Colonic mucosa (tissue), 4 donors: Measurements from ENCODE around the gene C19orf25. TPM values are rescaled to one million over a fixed set of nuclear protein-coding genes. Genes with fewer than 3 reads are reported as not detected.
"Not testable (repeated sequence)": the region's sequence is repeated elsewhere in the genome, so short reads cannot be mapped to it uniquely, and the experiment has no call there.

Experiments used
- DNase-seq: peaks from one replicate; pipeline ENCODE4 v3.0.0-alpha.2; 2020
- H3K27ac ChIP-seq: fragments of 200-600 bp; one replicate; pipeline ENCODE4 v1.8.0; 2021
- H3K27me3 ChIP-seq: fragments of 200-600 bp; one replicate; pipeline ENCODE4 v1.8.0; 2021
- H3K36me3 ChIP-seq: fragments of 200-600 bp; one replicate; pipeline ENCODE4 v1.8.0; 2021
- H3K4me1 ChIP-seq: fragments of 200-600 bp; one replicate; pipeline ENCODE4 v1.8.0; 2021; ENCODE audit warnings: mild to moderate bottlenecking
- H3K4me3 ChIP-seq: fragments of 200-600 bp; one replicate; pipeline ENCODE4 v1.8.0; 2021
- H3K9ac ChIP-seq, 2 donors: one replicate each; pipeline ENCODE4 v1.7.0; 2013; ENCODE audit warnings: control low read depth in 2 of 2, low read depth in 2 of 2, low read length in 2 of 2
- H3K9me3 ChIP-seq: fragments of 200-600 bp; one replicate; pipeline ENCODE4 v1.8.0; 2021
- CTCF ChIP-seq: fragments of 200-600 bp; IDR thresholded peaks from one replicate; pipeline ENCODE4 v1.8.0; 2022; ENCODE audit warnings: antibody characterized with exemption, mild to moderate bottlenecking
- intact Hi-C: fragments of 100-400 bp; cut with DNase I; formaldehyde crosslinking; loops from one replicate; pipeline ENCODE4 v1.14.1; 2022
- total RNA-seq, 2 donors: library from RNA; stranded (reverse); fragmentation: NEBNext Ultra II Directional in 1 of 2; extraction: Animal tissue kit (Norgen Biotek cat#: 25700) in 1 of 2; gene quantifications; one replicate each; pipeline ENCODE4 v1.2.1, GENCODE V29; 2021
- donor health status: healthy.
- donor health status: DM: no; HTN: no; CAD: no.
- donor health status: DM: no; HTN: no; CAD: no.

C19orf25 gene
- total RNA-seq, 2 donors from 2014 or later: 27.3 to 46.9 TPM

- Histone ChIP-seq H3K27ac (no peak overlapping the region), H3K4me1 (no peaks in the 10 kb centered on the region), H3K4me3 (no peak overlapping the region), H3K27me3 (peaks cover 39% of the 10 kb centered on the region), H3K9me3 (no peaks in the 10 kb centered on the region), H3K36me3 (no peaks in the 10 kb centered on the region), H3K9ac (no peak overlapping the region)
- intact Hi-C loops: no loop called here
- DNase-seq: no peak
- no peak for TF ChIP-seq CTCF
Measured at GRCh38 chr19:1521636-1522035, 42.6 kb upstream of the C19orf25 start.

GRCh38 chr19:1520203-1520780 is 41.3 kb upstream of the C19orf25 start:
- Histone ChIP-seq H3K4me3 (no peak overlapping the region), H3K27me3 (peaks cover 28% of the 10 kb centered on the region), H3K9me3 (no peaks in the 10 kb centered on the region), H3K27ac (no peak overlapping the region), H3K9ac (no peak overlapping the region), H3K4me1 (no peaks in the 10 kb centered on the region), H3K36me3 (no peaks in the 10 kb centered on the region)
- intact Hi-C loops: no loop called here
- TF ChIP-seq CTCF: no peak
- no peak for DNase-seq

GRCh38 chr19:1519802-1520201 is 40.8 kb upstream of the C19orf25 start:
- not testable (repeated sequence) for H3K4me3 ChIP-seq, H3K4me1 ChIP-seq, H3K27ac ChIP-seq, H3K9ac ChIP-seq, DNase-seq, H3K9me3 ChIP-seq, H3K36me3 ChIP-seq
- intact Hi-C loops: loop anchor here (10.0 kb wide), 1 partner anchor 235 kb away; the partner anchor contains the start of gene EFNA2
- H3K27me3 ChIP-seq: peaks cover 23% of the 10 kb centered on the region

- intact Hi-C loops: loop anchor here (10.0 kb wide), 1 partner anchor 234 kb away; the partner anchor contains the start of gene EFNA2
- Histone ChIP-seq H3K27ac (no peak overlapping the region), H3K9me3 (no peaks in the 10 kb centered on the region), H3K4me3 (no peak overlapping the region), H3K36me3 (no peaks in the 10 kb centered on the region), H3K4me1 (no peaks in the 10 kb centered on the region), H3K27me3 (peaks cover 11% of the 10 kb centered on the region), H3K9ac (no peak overlapping the region)
- TF ChIP-seq CTCF: no peak
- no peak for DNase-seq
Measured at GRCh38 chr19:1518471-1518870, 39.5 kb upstream of the C19orf25 start.

GRCh38 chr19:1516395-1516753 is 37.4 kb upstream of the C19orf25 start:
- intact Hi-C loops: loop anchor here (10.0 kb wide), 1 partner anchor 232 kb away; the partner anchor contains the start of gene EFNA2
- Histone ChIP-seq H3K27me3 (peaks cover 4% of the 10 kb centered on the region), H3K4me1 (no peaks in the 10 kb centered on the region), H3K36me3 (no peaks in the 10 kb centered on the region), H3K9me3 (no peaks in the 10 kb centered on the region), H3K27ac (no peak overlapping the region), H3K9ac (no peak overlapping the region), H3K4me3 (no peak overlapping the region)
- TF ChIP-seq CTCF: no peak
- no peak for DNase-seq

- H3K27me3 ChIP-seq: peaks cover 4% of the 10 kb centered on the region
- DNase-seq: no peak
- H3K9ac ChIP-seq: no peak overlapping the region
- no peak for TF ChIP-seq CTCF
- no peak overlapping the region for H3K27ac ChIP-seq
- intact Hi-C loops: loop anchor here (10.0 kb wide), 1 partner anchor 230 kb away; the partner anchor contains the start of gene EFNA2
- H3K36me3 ChIP-seq: no peaks in the 10 kb centered on the region
- H3K9me3 ChIP-seq: no peaks in the 10 kb centered on the region
- no peaks in the 10 kb centered on the region for H3K4me1 ChIP-seq
- no peak overlapping the region for H3K4me3 ChIP-seq
Measured at GRCh38 chr19:1514986-1515721, 36.1 kb upstream of the C19orf25 start.
